ENCODE measurements around the gene LTB4R2. TPM values are rescaled to one million over a fixed set of nuclear protein-coding genes. Genes with fewer than 3 reads are reported as not detected.

LTB4R2 gene
- total and polyA plus RNA-seq, 2 of the 8 experiments (the other 6 are each of a cell fraction or from before 2014, with no cell fraction given), result 5.3 to 6.7 TPM

- WGBS, 2 experiments (ENCODE audit: extremely low coverage in 1 of 2, insufficient coverage in 1 of 2, insufficient read length in 1 of 2, insufficient replicate concordance in 2 of 2, low coverage in 1 of 2, low lambda C conversion rate in 2 of 2, missing lambda C conversion rate in 1 of 2), result 82% methylated on average over 7 of the region's 7 CpGs; no CpG with 5 or more reads in 1 of the 2 experiments
- no peak overlapping the region for H2AFZ ChIP-seq (ENCODE audit: low read length)
- H4K8ac ChIP-seq (ENCODE audit: extremely low read depth, insufficient read depth, low read length), result peak overlapping the region; percentile 92; the same call in 1 of the 2 replicates
- H2AK5ac ChIP-seq (ENCODE audit: low read depth, low read length), result no peak overlapping the region
- peak overlapping the region in 3 of 4 experiments; percentile 63 to 91 (median 68); a peak in 4 of 7 replicates for H3K9ac ChIP-seq (replicated peaks in 1 of 4; ENCODE audit: extremely low read depth in 1 of 4, low read depth in 3 of 4, low read length in 3 of 4)
- H4K5ac ChIP-seq (ENCODE audit: insufficient read length, low read depth, low read length), result no peak overlapping the region
- 0 out of 2 replicates have a peak overlapping the region, but pooled peaks have one; percentile 12 for H2BK5ac ChIP-seq (ENCODE audit: low read depth, low read length)
- peaks cover 4 to 13% of the 10 kb centered on the region in 2 experiments; a peak in 2 of 4 replicates for H3K79me2 ChIP-seq (ENCODE audit: control insufficient read depth in 1 of 2, insufficient read depth in 2 of 2, low read length in 2 of 2)
- peaks cover 17 to 27% (median 23%) of the 10 kb centered on the region in 4 experiments for H3K36me3 ChIP-seq (ENCODE audit: control insufficient read depth in 2 of 4, insufficient read depth in 4 of 4, low read length in 3 of 4)
- H3K4ac ChIP-seq (replicated peaks; ENCODE audit: insufficient read length, low read depth, low read length), result no peak overlapping the region
- POLR2A ChIA-PET (ENCODE audit: partially characterized antibody), result interaction anchor here (1.0 to 6.1 kb wide), 14 partner anchors 8 to 152 kb away, joined by 3 to 50 read pairs (median 7); partner anchors contain the start of genes CHMP4A, CIDEB, GMPR2 and LTB4R
- no peak overlapping the region for H3K27ac ChIP-seq (ENCODE audit: low read depth, low read length)
- CTCF ChIA-PET (ENCODE audit: partially characterized antibody), result interaction anchor here (0.7 to 9.0 kb wide), 16 partner anchors 9 to 241 kb away, joined by 3 to 163 read pairs (median 8); partner anchors contain the start of genes CHMP4A, CIDEB, IPO4 and KHNYN
- H2BK15ac ChIP-seq (ENCODE audit: low read length), result no peak overlapping the region
- no peak overlapping the region for H3K23ac ChIP-seq (ENCODE audit: insufficient read length)
- H3K27me3 ChIP-seq (replicated peaks in 1 of 4; ENCODE audit: control insufficient read depth in 3 of 4, extremely low read depth in 1 of 4, insufficient read depth in 3 of 4, low read length in 3 of 4), result no peaks in the 10 kb centered on the region
- no peaks in the 10 kb centered on the region; a peak in 1 of 4 replicates for H3K9me3 ChIP-seq (ENCODE audit: insufficient read depth in 2 of 2, low read depth in 1 of 2, low read length in 1 of 2)
- DNase-seq (ENCODE audit: low read depth in 1 of 2, low spot score in 2 of 2) (no peak), FAIRE-seq (no peak)
- H3K56ac ChIP-seq (replicated peaks; ENCODE audit: insufficient read length, low read depth, low read length), result no peak overlapping the region
- H3K4me1 ChIP-seq (replicated peaks in 1 of 4; ENCODE audit: control insufficient read depth in 3 of 4, insufficient read depth in 4 of 4, low read length in 3 of 4), result peaks cover 0 to 7% (median 4%) of the 10 kb centered on the region in 4 experiments; a peak in 5 of 7 replicates
- peaks cover 4% of the 10 kb centered on the region; the same call in 1 of the 2 replicates for H3K23me2 ChIP-seq (ENCODE audit: low read depth, low read length)
- H2BK12ac ChIP-seq (ENCODE audit: low read depth, low read length), result no peak overlapping the region
- H3K4me3 ChIP-seq (ENCODE audit: extremely low read depth in 1 of 4, insufficient read depth in 2 of 4, low read depth in 3 of 4, low read length in 4 of 4), result peak overlapping the region; percentile 76 to 91 (median 88)
- peak overlapping the region; percentile 85 to 96 for H3K4me2 ChIP-seq (ENCODE audit: insufficient read depth in 1 of 2, low read depth in 2 of 2, low read length in 2 of 2)
- H2BK20ac ChIP-seq (ENCODE audit: low read length), result no peak overlapping the region
- H4K91ac ChIP-seq (replicated peaks; ENCODE audit: insufficient read length, low read length), result no peak overlapping the region
- no peak overlapping the region for H3K14ac ChIP-seq (ENCODE audit: insufficient read length)
- H3K18ac ChIP-seq (ENCODE audit: extremely low read depth, low read length), result no peak overlapping the region
- no peaks in the 10 kb centered on the region for H4K20me1 ChIP-seq (replicated peaks in 1 of 2; ENCODE audit: control insufficient read depth in 1 of 2, insufficient read depth in 2 of 2, low read length in 2 of 2)
- H2BK120ac ChIP-seq (replicated peaks; ENCODE audit: low read depth, low read length), result no peak overlapping the region
- H3K79me1 ChIP-seq (ENCODE audit: low read depth, low read length), result peaks cover 5% of the 10 kb centered on the region; the same call in 1 of the 2 replicates
- no peak for TF ChIP-seq GTF2F1 (IDR thresholded peaks at IDR 0.05; ENCODE audit: borderline replicate concordance, low read depth, low read length)
- TF ChIP-seq FOSL1 (IDR thresholded peaks at IDR 0.05; ENCODE audit: insufficient read depth, low read depth, low read length), result no peak
- TF ChIP-seq EP300 (IDR thresholded peaks at IDR 0.05; ENCODE audit: borderline replicate concordance in 1 of 2, low read depth in 2 of 2, low read length in 2 of 2), result no peak
- TF ChIP-seq SAP30 (IDR thresholded peaks at IDR 0.05; ENCODE audit: insufficient read depth, insufficient replicate concordance, low read length), result no peak
- TF ChIP-seq TAF1 (IDR thresholded peaks at IDR 0.05; ENCODE audit: low read depth, low read length), result no peak
- no peak for TF ChIP-seq KDM1A (IDR thresholded peaks at IDR 0.05; ENCODE audit: borderline replicate concordance, low read length)
- TF ChIP-seq JUND (IDR thresholded peaks at IDR 0.05; ENCODE audit: low read length), result no peak
- TF ChIP-seq SP1 (IDR thresholded peaks at IDR 0.05; ENCODE audit: low read depth, low read length), result no peak
- TF ChIP-seq SUZ12 (IDR thresholded peaks at IDR 0.05; ENCODE audit: low read length), result no peak
- no peak for TF ChIP-seq GABPA (IDR thresholded peaks at IDR 0.05; ENCODE audit: borderline replicate concordance, insufficient read depth, low read length)
- TF ChIP-seq HDAC6 (IDR thresholded peaks at IDR 0.05; ENCODE audit: low read depth, low read length), result no peak
- no peak for TF ChIP-seq MAFK (IDR thresholded peaks at IDR 0.05; ENCODE audit: low read depth, low read length)
- TF ChIP-seq SIN3A (conservative IDR thresholded peaks at IDR 0.05 in 1 of 2, IDR thresholded peaks at IDR 0.05 in 1 of 2; ENCODE audit: low read depth in 1 of 2, low read length in 2 of 2), result no peak
Measured at GRCh38 chr14:24298892-24299254, 11.1 kb upstream of the LTB4R2 start.
